HEK293 (cell line): Measurements from ENCODE around the gene ABLIM2.

Experiments
- ZNF184 ChIP-seq: fragments of 450-650 bp; IDR thresholded peaks from 2 replicates; pipeline ENCODE4 v1.5.1; 2018; ENCODE audit warnings: missing biosample characterization, mild to moderate bottlenecking, missing genetic modification characterization
- ZNF274 ChIP-seq, 2 experiments: fragments of 200-500 bp in 1 of 2; fragments of 450-650 bp in 1 of 2; sonication (Bioruptor generic) in 1 of 2; formaldehyde crosslinking in 1 of 2; IDR thresholded peaks; 2 replicates each; pipeline versions ENCODE4 v1.5.1 to v1.6.1; 2014 to 2016; ENCODE audit warnings: borderline replicate concordance in 1 of 2, inconsistent platforms in 1 of 2, low read length in 1 of 2, missing biosample characterization in 1 of 2, missing genetic modification characterization in 1 of 2
- TF ChIP-seq, protein P1 (sequence below): fragments of 450-650 bp; formaldehyde crosslinking; IDR thresholded peaks from 2 replicates; pipeline ENCODE4 v1.5.1; 2016; ENCODE audit warnings: missing biosample characterization, missing genetic modification characterization

DNA sequence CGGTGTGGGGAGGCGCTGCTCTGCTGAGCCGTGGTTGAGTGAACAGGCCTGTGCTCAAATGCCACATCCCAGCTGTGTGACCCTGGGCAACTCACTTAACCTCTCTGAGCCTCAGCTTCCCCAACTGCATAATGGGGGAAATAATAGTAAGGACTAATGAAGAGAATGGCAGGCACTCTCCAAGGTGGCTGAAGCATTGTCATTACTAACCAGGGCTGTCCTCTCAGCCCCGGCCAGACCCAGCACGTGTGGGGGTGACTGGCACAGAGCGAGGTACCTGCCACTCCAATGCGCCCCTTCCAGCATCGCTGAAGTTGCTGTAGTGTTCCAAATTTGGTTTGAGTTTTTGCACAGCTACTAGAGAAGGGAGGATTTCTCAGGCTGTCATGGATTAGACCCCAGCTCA lies 80.0 kb downstream of the ABLIM2 start:
- TF ChIP-seq, protein P1, sequence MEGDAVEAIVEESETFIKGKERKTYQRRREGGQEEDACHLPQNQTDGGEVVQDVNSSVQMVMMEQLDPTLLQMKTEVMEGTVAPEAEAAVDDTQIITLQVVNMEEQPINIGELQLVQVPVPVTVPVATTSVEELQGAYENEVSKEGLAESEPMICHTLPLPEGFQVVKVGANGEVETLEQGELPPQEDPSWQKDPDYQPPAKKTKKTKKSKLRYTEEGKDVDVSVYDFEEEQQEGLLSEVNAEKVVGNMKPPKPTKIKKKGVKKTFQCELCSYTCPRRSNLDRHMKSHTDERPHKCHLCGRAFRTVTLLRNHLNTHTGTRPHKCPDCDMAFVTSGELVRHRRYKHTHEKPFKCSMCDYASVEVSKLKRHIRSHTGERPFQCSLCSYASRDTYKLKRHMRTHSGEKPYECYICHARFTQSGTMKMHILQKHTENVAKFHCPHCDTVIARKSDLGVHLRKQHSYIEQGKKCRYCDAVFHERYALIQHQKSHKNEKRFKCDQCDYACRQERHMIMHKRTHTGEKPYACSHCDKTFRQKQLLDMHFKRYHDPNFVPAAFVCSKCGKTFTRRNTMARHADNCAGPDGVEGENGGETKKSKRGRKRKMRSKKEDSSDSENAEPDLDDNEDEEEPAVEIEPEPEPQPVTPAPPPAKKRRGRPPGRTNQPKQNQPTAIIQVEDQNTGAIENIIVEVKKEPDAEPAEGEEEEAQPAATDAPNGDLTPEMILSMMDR, result no peak
- TF ChIP-seq ZNF274 (IDR thresholded peaks at IDR 0.05; ENCODE audit: low read length) (no peak), ZNF274 (tag by site-specific recombination; IDR thresholded peaks at IDR 0.05; ENCODE audit: borderline replicate concordance) (no peak), ZNF184 (tag by site-specific recombination) (no peak)
